ENCODE results near the gene SIM2.

Gene SIM2

GRCh38 chr21:36681117-36681631 is 17.7 kb upstream of the SIM2 start:
- Histone ChIP-seq H3K27me3 (ENCODE audit: insufficient read depth, poor library complexity, severe bottlenecking) (peaks cover 11% of the 10 kb centered on the region), H3K4me3 (replicated peaks; ENCODE audit: insufficient read depth, low read length) (no peak overlapping the region), H3K27ac (replicated peaks) (no peak overlapping the region)
- no peak for DNase-seq (ENCODE audit: low read depth in 1 of 2, low spot score in 1 of 2)
- TF ChIP-seq SPI1 (IDR thresholded peaks at IDR 0.05; ENCODE audit: borderline replicate concordance, low read depth) (no peak), REST (IDR thresholded peaks at IDR 0.05; ENCODE audit: insufficient replicate concordance, low read depth) (no peak), GABPA (IDR thresholded peaks at IDR 0.05; ENCODE audit: low read depth) (no peak), POLR2AphosphoS5 (IDR thresholded peaks at IDR 0.05; ENCODE audit: low read depth) (no peak), CTCF (IDR thresholded peaks at IDR 0.05; ENCODE audit: insufficient read depth, low read length) (no peak)

GRCh38 chr21:36684957-36685714 is 13.8 kb upstream of the SIM2 start:
- Histone ChIP-seq H3K4me3 (replicated peaks; ENCODE audit: insufficient read depth, low read length) (no peak overlapping the region), H3K27me3 (ENCODE audit: insufficient read depth, poor library complexity, severe bottlenecking) (peaks cover 11% of the 10 kb centered on the region), H3K27ac (replicated peaks) (no peak overlapping the region)
- TF ChIP-seq SPI1 (IDR thresholded peaks at IDR 0.05; ENCODE audit: borderline replicate concordance, low read depth) (no peak), CTCF (IDR thresholded peaks at IDR 0.05; ENCODE audit: insufficient read depth, low read length) (no peak), REST (IDR thresholded peaks at IDR 0.05; ENCODE audit: insufficient replicate concordance, low read depth) (no peak), POLR2AphosphoS5 (IDR thresholded peaks at IDR 0.05; ENCODE audit: low read depth) (no peak), GABPA (IDR thresholded peaks at IDR 0.05; ENCODE audit: low read depth) (no peak)
- DNase-seq (ENCODE audit: low read depth in 1 of 2, low spot score in 1 of 2) = no peak

GRCh38 chr21:36686955-36687354 is 12.0 kb upstream of the SIM2 start:
- no peak for TF ChIP-seq SPI1 (IDR thresholded peaks at IDR 0.05; ENCODE audit: borderline replicate concordance, low read depth)
- no peak for TF ChIP-seq GABPA (IDR thresholded peaks at IDR 0.05; ENCODE audit: low read depth)
- TF ChIP-seq REST (IDR thresholded peaks at IDR 0.05; ENCODE audit: insufficient replicate concordance, low read depth) = no peak
- TF ChIP-seq CTCF (IDR thresholded peaks at IDR 0.05; ENCODE audit: insufficient read depth, low read length) = no peak
- no peak for TF ChIP-seq POLR2AphosphoS5 (IDR thresholded peaks at IDR 0.05; ENCODE audit: low read depth)
- peaks cover 25% of the 10 kb centered on the region for H3K27me3 ChIP-seq (ENCODE audit: insufficient read depth, poor library complexity, severe bottlenecking)

More at GRCh38 chr21:36686955-36687354, 12.0 kb upstream of the SIM2 start:
- Histone ChIP-seq H3K27ac (replicated peaks) (no peak overlapping the region), H3K4me3 (replicated peaks; ENCODE audit: insufficient read depth, low read length) (no peak overlapping the region)
- DNase-seq (ENCODE audit: low read depth in 1 of 2, low spot score in 1 of 2) = no peak
